B cell (primary cell): ENCODE data around the gene P3H4. TPM values are rescaled to one million over a fixed set of nuclear protein-coding genes. Genes with fewer than 3 reads are reported as not detected.
A peak's percentile ranks its signal among the peaks of the same experiment; 100 is the strongest.

Experiments
- ATAC-seq: fragments of 200-7000 bp; cut with Tn5 transposase; one replicate; pipeline ENCODE4 v1.10.0; 2021; ENCODE audit warnings: low read depth, mild to moderate bottlenecking, moderate number of reproducible peaks, moderate library complexity
- CTCF ChIA-PET: fragments of 350-600 bp; sonication (Branson Sonifier 250); formaldehyde crosslinking; loops from one replicate; lab custom pipeline; 2021; ENCODE audit warnings: antibody characterized with exemption, inconsistent platforms; lab: Charles Lee
- POLR2A ChIA-PET: fragments of 350-600 bp; sonication (Branson Sonifier 250); formaldehyde crosslinking; loops from one replicate; lab custom pipeline; 2021; ENCODE audit warnings: antibody characterized with exemption; lab: Charles Lee
- DNase-seq: peaks from one replicate; pipeline ENCODE4 v3.0.0; 2013
- H2AFZ ChIP-seq: 2 replicates; pipeline ENCODE4 v1.6.1; 2012; ENCODE audit warnings: mild to moderate bottlenecking, low read depth, low read length; ENCODE audit not compliant: insufficient read depth, poor library complexity, severe bottlenecking
- H3K27ac ChIP-seq, 2 donors: 1 replicate in 1 of 2; 2 replicates in 1 of 2; pipeline ENCODE4 v1.5.1; 2012 to 2013; ENCODE audit warnings: low read length in 2 of 2, mild to moderate bottlenecking in 2 of 2, moderate library complexity in 1 of 2
- H3K27me3 ChIP-seq, 4 experiments: fragments of 200-600 bp in 1 of 4; sonication (generic) in 1 of 4; replicated peaks in 1 of 4; 1 replicate in 2 of 4; 2 replicates in 2 of 4; pipeline versions ENCODE4 v1.6.1 to v1.7.0; 2013 to 2016; ENCODE audit warnings: low read length in 3 of 4, mild to moderate bottlenecking in 2 of 4, mixed read lengths in 1 of 4, moderate library complexity in 1 of 4; ENCODE audit not compliant: insufficient read depth in 4 of 4, control insufficient read depth in 3 of 4; ENCODE audit errors: control extremely low read depth in 1 of 4
- H3K36me3 ChIP-seq, 2 experiments: replicated peaks in 1 of 2; 1 replicate in 1 of 2; 2 replicates in 1 of 2; pipeline versions ENCODE4 v1.6.1 to v1.7.1; 2013; ENCODE audit warnings: low read length in 1 of 2; ENCODE audit not compliant: insufficient read depth in 2 of 2, control insufficient read depth in 1 of 2; ENCODE audit errors: control extremely low read depth in 1 of 2, extremely low read depth in 1 of 2
- H3K4me1 ChIP-seq, 2 donors: fragments of 200-600 bp in 1 of 2; sonication (generic) in 1 of 2; 1 replicate in 1 of 2; 2 replicates in 1 of 2; pipeline versions ENCODE4 v1.5.1 to v1.6.1; 2013 to 2017; ENCODE audit warnings: low read length in 2 of 2; ENCODE audit not compliant: control insufficient read depth in 2 of 2, insufficient read depth in 2 of 2
- H3K4me2 ChIP-seq: replicated peaks from 2 replicates; pipeline ENCODE3; 2012; ENCODE audit warnings: mild to moderate bottlenecking, low read depth, low read length; ENCODE audit not compliant: poor library complexity, severe bottlenecking
- H3K4me3 ChIP-seq, 5 experiments: fragments of 200-600 bp in 1 of 5; sonication (generic) in 1 of 5; 1 replicate in 3 of 5; 2 replicates in 2 of 5; pipeline versions ENCODE4 v1.5.1 to v1.7.0; 2011 to 2016; ENCODE audit warnings: low read length in 4 of 5, mild to moderate bottlenecking in 4 of 5, low read depth in 2 of 5, control low read depth in 1 of 5, moderate library complexity in 1 of 5; ENCODE audit not compliant: insufficient read depth in 1 of 5; ENCODE audit errors: control extremely low read depth in 1 of 5, extremely low read depth in 1 of 5
- H3K79me2 ChIP-seq: fragments of 200-600 bp; sonication (generic); one replicate; pipeline ENCODE4 v1.6.0; 2016; ENCODE audit warnings: low read length; ENCODE audit not compliant: control insufficient read depth, insufficient read depth
- H3K9ac ChIP-seq: fragments of 200-600 bp; sonication (generic); 2 replicates; pipeline ENCODE4 v1.6.1; 2017; ENCODE audit warnings: mild to moderate bottlenecking, low read length, moderate library complexity
- H3K9me3 ChIP-seq, 3 donors: one replicate each; pipeline versions ENCODE4 v1.6.1 to v1.7.1; 2013; ENCODE audit warnings: low read length in 2 of 3; ENCODE audit not compliant: control insufficient read depth in 2 of 3, insufficient read depth in 1 of 3; ENCODE audit errors: control extremely low read depth in 1 of 3
- H4K20me1 ChIP-seq: 2 replicates; pipeline ENCODE4 v1.6.0; 2012; ENCODE audit warnings: mild to moderate bottlenecking, low read length; ENCODE audit not compliant: insufficient read depth, control insufficient read depth, poor library complexity, severe bottlenecking
- H3K27ac Mint-ChIP-seq: one replicate; pipeline ENCODE4 v1.8.0; 2021; ENCODE audit warnings: mixed read lengths
- H3K27me3 Mint-ChIP-seq: one replicate; pipeline ENCODE4 v1.8.0; 2021; ENCODE audit warnings: mixed read lengths
- H3K4me1 Mint-ChIP-seq: one replicate; pipeline ENCODE4 v1.8.0; 2021; ENCODE audit warnings: mixed read lengths
- H3K4me3 Mint-ChIP-seq: one replicate; pipeline ENCODE4 v1.8.0; 2021; ENCODE audit warnings: mixed read lengths
- H3K9me3 Mint-ChIP-seq: one replicate; pipeline ENCODE4 v1.8.0; 2022; ENCODE audit warnings: mixed read lengths; ENCODE audit not compliant: insufficient read depth
- EZH2 ChIP-seq: IDR thresholded peaks from 2 replicates; pipeline ENCODE4 v1.6.1; 2012; ENCODE audit warnings: borderline replicate concordance, low read depth, mild to moderate bottlenecking, moderate library complexity, low read length; ENCODE audit not compliant: insufficient read depth, poor library complexity, severe bottlenecking
- WGBS: methylation state at CpG from one replicate; pipeline ENCODE4 v1.1.5; 2013; ENCODE audit warnings: missing lambda C conversion rate; ENCODE audit not compliant: insufficient coverage; 5-methylcytosine and 5-hydroxymethylcytosine counted together
- intact Hi-C: fragments of 100-400 bp; cut with micrococcal nuclease; formaldehyde crosslinking; loops from one replicate; pipeline ENCODE4 v1.10.0; 2022
- polyA plus RNA-seq: library from polyadenylated mRNA; depleted of rRNA; stranded (reverse); fragments of >200 nt; gene quantifications from 2 replicates; pipeline ENCODE4 v1.2.3, GENCODE V29; 2012
- total RNA-seq, 2 donors: library from RNA; stranded (reverse); fragments of 120-200 nt in 1 of 2; gene quantifications; 1 replicate in 1 of 2; 2 replicates in 1 of 2; pipeline versions ENCODE4 v1.2.3 to v1.2.4, GENCODE V29; 2013 to 2022
- TF ChIP-seq, protein P1 (sequence below): fragments of 200-600 bp; IDR thresholded peaks from one replicate; pipeline ENCODE4 v1.8.0; 2022; ENCODE audit warnings: antibody characterized with exemption, mild to moderate bottlenecking

Gene P3H4
- total and polyA plus RNA-seq, 2 donors (not counting 1 experiment from before 2014, with no cell fraction given): 1.3 to 2.8 TPM

DNA sequence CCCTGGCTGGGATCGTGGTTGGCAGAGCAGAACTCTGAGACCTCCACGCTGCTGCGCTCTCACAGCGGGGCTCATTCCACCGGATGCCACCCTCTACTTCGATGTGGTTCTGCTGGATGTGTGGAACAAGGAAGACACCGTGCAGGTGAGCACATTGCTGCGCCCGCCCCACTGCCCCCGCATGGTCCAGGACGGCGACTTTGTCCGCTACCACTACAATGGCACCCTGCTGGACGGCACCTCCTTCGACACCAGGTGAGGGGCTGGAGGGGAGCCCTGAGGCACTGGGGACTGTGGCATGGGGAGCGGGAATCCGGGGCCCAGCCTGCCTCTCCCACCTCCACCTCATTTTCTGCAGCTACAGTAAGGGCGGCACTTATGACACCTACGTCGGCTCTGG is 6.3 kb upstream of the P3H4 start:
- WGBS: 93% methylated on average over 15 of the region's 20 CpGs
- H3K4me3 ChIP-seq: no peak overlapping the region
- intact Hi-C loops: no loop called here
- Mint-ChIP-seq H3K9me3 (no peaks in the 10 kb centered on the region), H3K4me3 (no peak overlapping the region), H3K27me3 (no peaks in the 10 kb centered on the region), H3K4me1 (peaks cover 2% of the 10 kb centered on the region), H3K27ac (peak overlapping the region; percentile 37)
- no peaks in the 10 kb centered on the region for H3K79me2 ChIP-seq
- H3K4me2 ChIP-seq: no peak overlapping the region
- no peak for ATAC-seq
- H3K27ac ChIP-seq: no peak overlapping the region
- peaks cover 0 to 1% (median 0%) of the 10 kb centered on the region in 4 experiments for H3K27me3 ChIP-seq
- H3K9ac ChIP-seq: no peak overlapping the region
- TF ChIP-seq EZH2: no peak
- TF ChIP-seq, protein P1, sequence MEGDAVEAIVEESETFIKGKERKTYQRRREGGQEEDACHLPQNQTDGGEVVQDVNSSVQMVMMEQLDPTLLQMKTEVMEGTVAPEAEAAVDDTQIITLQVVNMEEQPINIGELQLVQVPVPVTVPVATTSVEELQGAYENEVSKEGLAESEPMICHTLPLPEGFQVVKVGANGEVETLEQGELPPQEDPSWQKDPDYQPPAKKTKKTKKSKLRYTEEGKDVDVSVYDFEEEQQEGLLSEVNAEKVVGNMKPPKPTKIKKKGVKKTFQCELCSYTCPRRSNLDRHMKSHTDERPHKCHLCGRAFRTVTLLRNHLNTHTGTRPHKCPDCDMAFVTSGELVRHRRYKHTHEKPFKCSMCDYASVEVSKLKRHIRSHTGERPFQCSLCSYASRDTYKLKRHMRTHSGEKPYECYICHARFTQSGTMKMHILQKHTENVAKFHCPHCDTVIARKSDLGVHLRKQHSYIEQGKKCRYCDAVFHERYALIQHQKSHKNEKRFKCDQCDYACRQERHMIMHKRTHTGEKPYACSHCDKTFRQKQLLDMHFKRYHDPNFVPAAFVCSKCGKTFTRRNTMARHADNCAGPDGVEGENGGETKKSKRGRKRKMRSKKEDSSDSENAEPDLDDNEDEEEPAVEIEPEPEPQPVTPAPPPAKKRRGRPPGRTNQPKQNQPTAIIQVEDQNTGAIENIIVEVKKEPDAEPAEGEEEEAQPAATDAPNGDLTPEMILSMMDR: no peak
- no peaks in the 10 kb centered on the region for H3K4me1 ChIP-seq
- CTCF ChIA-PET: interaction anchor here (1.3 kb wide), 1 partner anchor 16 kb away, joined by 3 read pairs; no protein-coding TSS in a partner anchor
- no peak overlapping the region for H2AFZ ChIP-seq
- no peaks in the 10 kb centered on the region for H4K20me1 ChIP-seq
- no peaks in the 10 kb centered on the region for H3K36me3 ChIP-seq
- DNase-seq: no peak
- H3K9me3 ChIP-seq: no peaks in the 10 kb centered on the region
- POLR2A ChIA-PET: no interaction called here

DNA sequence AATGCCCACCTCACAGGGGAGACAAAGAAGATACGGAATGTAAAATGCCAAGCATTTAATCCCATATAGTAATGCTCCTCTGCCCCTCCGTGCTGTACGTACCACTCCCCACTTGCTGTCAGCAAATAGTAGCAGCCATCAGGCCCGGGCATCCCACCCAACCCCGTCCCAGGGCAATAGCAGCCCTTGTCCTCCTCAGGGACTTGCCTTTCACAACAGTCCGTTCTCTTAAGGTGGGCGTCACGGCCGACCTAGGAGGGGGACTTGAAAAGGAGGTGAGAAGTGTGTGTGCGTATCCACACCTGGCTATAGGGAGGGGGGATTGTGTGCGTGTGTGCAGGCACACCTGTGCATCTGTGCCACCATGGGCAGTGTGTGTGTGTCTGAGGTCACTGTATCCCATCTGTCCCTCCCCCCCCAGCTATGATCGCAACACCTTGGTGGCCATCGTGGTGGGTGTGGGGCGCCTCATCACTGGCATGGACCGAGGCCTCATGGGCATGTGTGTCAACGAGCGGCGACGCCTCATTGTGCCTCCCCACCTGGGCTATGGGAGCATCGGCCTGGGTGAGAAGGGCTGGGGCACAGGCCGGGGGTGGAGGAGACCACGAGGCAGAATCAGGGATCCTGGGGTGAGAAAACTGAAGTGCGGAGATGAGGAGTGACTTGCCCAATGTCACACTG is 5.0 kb upstream of the P3H4 start:
- ChIA-PET POLR2A (no interaction called here), CTCF (no interaction called here)
- Histone ChIP-seq H3K4me2 (no peak overlapping the region), H4K20me1 (no peaks in the 10 kb centered on the region), H2AFZ (no peak overlapping the region), H3K9ac (no peak overlapping the region), H3K27ac (no peak overlapping the region), H3K27me3 (peaks cover 0 to 13% (median 3%) of the 10 kb centered on the region in 4 experiments), H3K9me3 (no peaks in the 10 kb centered on the region), H3K79me2 (no peaks in the 10 kb centered on the region), H3K4me1 (peaks cover 11% of the 10 kb centered on the region in 2 donors), H3K4me3 (no peak overlapping the region), H3K36me3 (no peaks in the 10 kb centered on the region)
- Mint-ChIP-seq H3K27ac (no peak overlapping the region), H3K27me3 (no peaks in the 10 kb centered on the region), H3K4me1 (peaks cover 12% of the 10 kb centered on the region), H3K4me3 (no peak overlapping the region), H3K9me3 (no peaks in the 10 kb centered on the region)
- ATAC-seq (no peak), DNase-seq (no peak)
- intact Hi-C loops: no loop called here
- TF ChIP-seq, protein P1: no peak
- no peak for TF ChIP-seq EZH2
- WGBS: 94% methylated on average over 16 of the region's 23 CpGs
